Eye (tissue), 1 donor: ENCODE data around the gene CDK13.
A peak's percentile ranks its signal among the peaks of the same experiment; 100 is the strongest.

Experiments
- DNase-seq: peaks from one replicate; pipeline ENCODE4 v3.0.0-alpha.2; 2015

The CDK13 gene

GRCh38 chr7:39950473-39951225 lies 593 bp downstream of the CDK13 start:
- no peak for DNase-seq

GRCh38 chr7:39951226-39952194 lies 1.5 kb downstream of the CDK13 start:
- DNase-seq = peak; percentile 83

GRCh38 chr7:39952374-39952773 lies 2.3 kb downstream of the CDK13 start:
- peak; percentile 22 for DNase-seq

- DNase-seq = peak; percentile 15
Observed at GRCh38 chr7:39952803-39953202, 2.7 kb downstream of the CDK13 start.

GRCh38 chr7:39954694-39955093 lies 4.6 kb downstream of the CDK13 start:
- DNase-seq = no peak

GRCh38 chr7:39958038-39958437 lies 8.0 kb downstream of the CDK13 start:
- DNase-seq = no peak

- DNase-seq = no peak
Observed at GRCh38 chr7:39967406-39968161, 17.5 kb downstream of the CDK13 start.

- DNase-seq = no peak
Observed at GRCh38 chr7:39969431-39969830, 19.4 kb downstream of the CDK13 start.

GRCh38 chr7:39971924-39972323 lies 21.9 kb downstream of the CDK13 start:
- no peak for DNase-seq

GRCh38 chr7:39973801-39974200 lies 23.7 kb downstream of the CDK13 start:
- DNase-seq = no peak

- no peak for DNase-seq
Observed at GRCh38 chr7:39978230-39978934, 28.3 kb downstream of the CDK13 start.

GRCh38 chr7:39979406-39980073 lies 29.5 kb downstream of the CDK13 start:
- DNase-seq = no peak

GRCh38 chr7:39985398-39985918 lies 35.4 kb downstream of the CDK13 start:
- no peak for DNase-seq

GRCh38 chr7:39987641-39988347 lies 37.7 kb downstream of the CDK13 start:
- DNase-seq = no peak

GRCh38 chr7:40000734-40001315 lies 50.8 kb downstream of the CDK13 start:
- DNase-seq = no peak

- DNase-seq = no peak
Observed at GRCh38 chr7:40001649-40002048, 51.6 kb downstream of the CDK13 start.

- DNase-seq = peak; percentile 82
Observed at GRCh38 chr7:40003597-40003996, 53.5 kb downstream of the CDK13 start.

GRCh38 chr7:40008223-40008815 lies 58.3 kb downstream of the CDK13 start:
- no peak for DNase-seq

- no peak for DNase-seq
Observed at GRCh38 chr7:40009301-40009700, 59.2 kb downstream of the CDK13 start.

- no peak for DNase-seq
Observed at GRCh38 chr7:40014376-40014775, 64.3 kb downstream of the CDK13 start.
